ENCODE results near the gene RFX2.
"Not testable (repeated sequence)": the region's sequence is repeated elsewhere in the genome, so short reads cannot be mapped to it uniquely, and the experiment has no call there.

RFX2 gene

DNA sequence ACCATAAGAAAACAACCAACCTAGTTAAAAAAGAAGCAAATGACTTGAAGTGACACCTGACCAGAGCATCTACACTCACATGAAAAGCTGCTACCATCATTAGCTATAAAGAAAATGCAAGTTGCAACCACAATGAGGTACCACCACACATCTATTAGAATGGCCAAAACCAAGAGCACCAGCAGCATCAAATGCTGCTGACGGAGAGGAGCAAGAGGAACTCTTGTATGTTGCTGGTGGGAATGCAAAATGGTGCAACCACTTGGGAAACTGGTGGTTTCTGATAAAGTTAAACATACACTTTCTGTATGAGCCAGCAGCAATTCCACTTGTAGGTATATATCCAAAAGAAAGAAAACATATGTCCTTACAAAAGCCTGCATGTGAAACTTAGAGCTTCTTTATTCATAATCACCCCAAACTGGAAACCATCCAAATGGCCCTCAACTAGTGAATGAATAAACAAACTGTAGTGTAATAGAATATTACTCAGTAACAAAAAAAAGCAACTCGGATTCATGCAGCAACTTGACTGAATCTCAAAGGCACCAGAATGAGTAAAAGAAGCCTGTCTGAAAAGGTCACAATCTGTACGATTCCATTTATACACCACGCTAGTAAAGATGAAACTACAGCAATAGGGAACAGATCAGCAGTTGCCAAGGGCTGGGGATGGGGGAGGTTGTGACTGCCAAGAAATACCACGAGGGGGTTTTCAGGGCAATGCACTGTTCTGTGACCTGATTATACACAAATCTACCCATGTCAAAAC is 71.5 kb downstream of the RFX2 start:
- peak; percentile 42 for DNase-seq (ENCODE audit: low read depth)

GRCh38 chr19:6035026-6035425 is 75.3 kb downstream of the RFX2 start:
- no peak for DNase-seq (ENCODE audit: low read depth)

DNA sequence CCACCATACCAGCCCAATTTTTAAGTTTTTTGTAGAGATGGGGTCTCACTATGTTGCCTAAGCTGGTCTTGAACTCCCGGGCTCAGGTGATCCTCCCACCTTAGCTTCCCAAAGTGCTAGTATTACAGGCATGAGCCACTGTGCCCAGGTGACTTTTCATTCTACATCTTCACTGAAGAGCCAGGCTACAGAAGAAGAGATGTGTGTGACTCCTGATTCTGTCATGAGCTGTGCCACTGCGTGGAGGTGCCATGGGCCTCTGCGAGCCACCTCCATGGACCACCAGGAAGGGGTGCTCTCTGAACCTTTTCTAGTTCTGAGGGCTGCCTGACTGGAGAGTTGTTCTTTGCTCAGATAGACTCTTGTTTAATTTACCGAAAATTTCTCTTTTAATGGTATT is 75.8 kb downstream of the RFX2 start:
- no peak for DNase-seq (ENCODE audit: low read depth)

- DNase-seq (ENCODE audit: low read depth), result no peak
Measured at GRCh38 chr19:6033744-6034264, 76.5 kb downstream of the RFX2 start.

GRCh38 chr19:6032827-6033226 is 77.5 kb downstream of the RFX2 start:
- no peak for DNase-seq (ENCODE audit: low read depth)

- no peak for DNase-seq (ENCODE audit: low read depth)
Measured at GRCh38 chr19:6032381-6032780, 77.9 kb downstream of the RFX2 start.

- no peak for DNase-seq (ENCODE audit: low read depth)
Measured at GRCh38 chr19:6030214-6030507, 80.1 kb downstream of the RFX2 start.

- DNase-seq (ENCODE audit: low read depth), result no peak
Measured at GRCh38 chr19:6026390-6027227, 83.7 kb downstream of the RFX2 start.

GRCh38 chr19:6024756-6025155 is 85.5 kb downstream of the RFX2 start:
- DNase-seq (ENCODE audit: low read depth), result not testable (repeated sequence)

GRCh38 chr19:6023936-6024335 is 86.4 kb downstream of the RFX2 start:
- DNase-seq (ENCODE audit: low read depth), result no peak

GRCh38 chr19:6023085-6023682 is 87.1 kb downstream of the RFX2 start:
- DNase-seq (ENCODE audit: low read depth), result no peak

- DNase-seq (ENCODE audit: low read depth), result no peak
Measured at GRCh38 chr19:6022570-6023064, 87.7 kb downstream of the RFX2 start.

DNA sequence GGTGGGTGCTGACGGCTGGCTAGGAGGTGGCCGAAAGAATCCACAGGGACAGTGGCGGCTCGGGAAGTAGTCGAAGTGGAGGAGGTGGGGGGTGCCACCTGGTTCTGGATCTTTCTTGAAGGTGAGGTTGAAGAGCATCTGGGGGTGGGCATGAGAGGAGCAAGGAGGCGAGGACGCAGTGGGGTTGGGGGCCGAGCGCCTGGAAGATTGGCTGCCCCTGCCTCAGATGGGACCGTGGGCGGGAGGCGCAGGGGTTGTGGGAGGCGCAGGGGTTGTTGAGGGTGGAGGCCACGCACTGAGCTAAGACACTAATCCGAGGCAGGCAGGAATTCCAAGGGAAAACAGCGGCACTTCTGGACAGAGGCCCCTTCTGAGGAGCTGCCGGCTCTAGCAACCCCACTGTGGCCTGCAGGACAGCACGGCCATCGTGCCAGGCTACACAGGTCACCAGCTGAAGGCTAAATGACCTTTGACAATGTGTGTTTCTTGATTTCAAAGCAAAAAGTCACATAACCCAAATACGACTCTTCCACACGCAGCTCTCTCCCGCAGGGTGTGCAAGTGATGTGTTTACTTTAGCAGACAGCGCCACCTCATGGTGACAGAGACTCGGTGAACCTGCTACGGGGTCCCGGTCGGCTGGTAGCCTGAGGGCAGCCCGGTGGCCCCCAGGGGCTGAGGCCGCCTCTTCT is 88.3 kb downstream of the RFX2 start:
- DNase-seq (ENCODE audit: low read depth), result peak; percentile 70

- no peak for DNase-seq (ENCODE audit: low read depth)
Measured at GRCh38 chr19:6020972-6021805, 89.1 kb downstream of the RFX2 start.

DNA sequence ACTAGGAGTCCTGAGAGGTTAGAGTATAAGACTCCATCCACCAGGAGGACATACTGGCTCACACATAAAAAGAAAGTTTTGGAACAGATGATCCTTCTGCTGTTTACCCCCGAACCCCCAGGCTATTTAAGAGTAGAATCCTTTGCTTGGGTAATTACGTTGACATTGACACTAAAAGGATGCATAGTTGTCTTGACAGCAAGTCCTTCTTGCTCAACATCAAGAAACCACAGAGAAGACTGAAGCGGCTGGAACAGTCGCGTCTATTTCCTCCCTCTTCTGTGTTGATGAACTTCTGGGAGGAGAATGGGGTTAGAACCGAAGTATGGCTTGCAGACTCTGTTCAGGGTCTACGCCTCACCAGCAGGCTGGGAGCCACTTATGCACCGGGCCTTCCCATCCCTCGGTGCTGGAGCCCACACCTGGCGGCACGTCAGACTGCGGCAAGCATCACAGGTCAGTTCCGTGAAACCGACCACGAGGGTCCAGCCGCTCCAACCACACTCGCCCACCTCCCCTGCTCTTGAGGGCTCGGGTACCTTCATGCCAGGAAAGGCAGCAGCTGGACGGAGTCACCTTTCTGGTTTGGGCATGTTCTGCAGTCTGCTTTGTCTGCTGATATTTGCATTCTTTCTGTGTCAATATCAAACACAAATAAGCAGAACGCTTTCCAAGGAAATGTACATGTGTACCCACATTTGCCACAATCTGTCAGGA is 90.0 kb downstream of the RFX2 start:
- no peak for DNase-seq (ENCODE audit: low read depth)

- DNase-seq (ENCODE audit: low read depth), result peak; percentile 9
Measured at GRCh38 chr19:6018786-6019185, 91.5 kb downstream of the RFX2 start.

- DNase-seq (ENCODE audit: low read depth), result no peak
Measured at GRCh38 chr19:6017576-6017975, 92.7 kb downstream of the RFX2 start.

DNA sequence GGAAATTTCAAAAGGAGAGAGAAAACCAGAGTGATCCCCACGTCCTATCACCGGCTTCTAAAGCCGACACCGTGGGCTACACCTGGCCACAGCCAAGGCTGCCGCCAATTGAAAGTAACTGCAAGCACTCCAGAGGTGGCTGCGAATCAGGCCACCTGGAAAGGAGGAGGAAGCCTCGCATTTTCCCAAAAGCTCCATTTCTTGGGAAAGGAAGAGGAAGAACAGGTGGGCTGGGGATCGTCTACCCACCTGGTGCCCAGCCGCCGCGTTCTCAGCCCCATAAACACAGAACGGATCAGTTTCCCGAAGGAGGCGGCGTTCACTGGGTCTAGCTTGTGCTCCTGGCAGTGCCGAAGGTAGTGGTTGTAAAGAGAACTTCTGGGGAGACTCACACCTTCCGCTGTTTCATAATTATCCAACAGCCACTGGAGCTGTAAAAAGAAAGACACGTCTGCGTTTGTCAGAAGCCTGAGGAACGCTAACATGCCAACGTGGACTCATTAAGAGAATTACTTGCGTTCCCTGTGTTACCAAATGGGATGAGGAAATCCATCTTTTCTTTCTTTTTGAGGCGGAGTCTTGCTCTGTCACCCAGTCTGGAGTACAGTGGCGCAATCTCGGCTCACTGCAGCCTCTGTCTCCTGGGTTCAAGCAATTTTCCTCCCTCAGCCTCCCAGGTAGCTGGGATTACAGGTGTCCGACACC is 94.3 kb downstream of the RFX2 start:
- DNase-seq (ENCODE audit: low read depth), result no peak

GRCh38 chr19:6014551-6015135 is 95.7 kb downstream of the RFX2 start:
- no peak for DNase-seq (ENCODE audit: low read depth)

All from activated T-cell treated with anti-CD3 and anti-CD28 coated beads for 48 hours (primary cell).